ENCODE data around the gene CMBL. TPM values are rescaled to one million over a fixed set of nuclear protein-coding genes. Genes with fewer than 3 reads are reported as not detected.
"Not testable (repeated sequence)": the region's sequence is repeated elsewhere in the genome, so short reads cannot be mapped to it uniquely, and the experiment has no call there.

The CMBL gene
- total and polyA plus RNA-seq, 9 donors, result 24.1 to 89.7 (median 74.4) TPM

- Histone ChIP-seq H3K27me3 (ENCODE audit: control insufficient read depth, insufficient read depth, low read length) (no peaks in the 10 kb centered on the region), H3K4me1 (ENCODE audit: control insufficient read depth, insufficient read depth, low read length) (peaks cover 20% of the 10 kb centered on the region), H3K9me3 (replicated peaks; ENCODE audit: control insufficient read depth, low read depth, low read length) (no peaks in the 10 kb centered on the region), H3K27ac (ENCODE audit: low read length) (peak overlapping the region; percentile 95), H3K4me3 (ENCODE audit: low read length) (peak overlapping the region; percentile 97), H3K36me3 (ENCODE audit: control insufficient read depth, insufficient read depth, low read length) (peaks cover 4% of the 10 kb centered on the region)
- peak; percentile 29 for DNase-seq
- 55% methylated on average over 27 of the region's 29 CpGs for WGBS (ENCODE audit: insufficient coverage)
Measured at GRCh38 chr5:10248378-10249260, 59.1 kb downstream of the CMBL start.

GRCh38 chr5:10247217-10247616 lies 60.5 kb downstream of the CMBL start:
- not testable (repeated sequence) for H3K27me3 ChIP-seq (ENCODE audit: control insufficient read depth, insufficient read depth, low read length); H3K9me3 ChIP-seq (replicated peaks; ENCODE audit: control insufficient read depth, low read depth, low read length); DNase-seq; H3K36me3 ChIP-seq (ENCODE audit: control insufficient read depth, insufficient read depth, low read length); H3K4me3 ChIP-seq (ENCODE audit: low read length); H3K27ac ChIP-seq (ENCODE audit: low read length)
- 94% methylated on average over 4 of the region's 4 CpGs for WGBS (ENCODE audit: insufficient coverage)
- peaks cover 20% of the 10 kb centered on the region for H3K4me1 ChIP-seq (ENCODE audit: control insufficient read depth, insufficient read depth, low read length)

GRCh38 chr5:10246761-10247160 lies 60.9 kb downstream of the CMBL start:
- no peak overlapping the region for H3K4me3 ChIP-seq (ENCODE audit: low read length)
- H3K36me3 ChIP-seq (ENCODE audit: control insufficient read depth, insufficient read depth, low read length), result peaks cover under 1% of the 10 kb centered on the region
- H3K9me3 ChIP-seq (replicated peaks; ENCODE audit: control insufficient read depth, low read depth, low read length), result no peaks in the 10 kb centered on the region
- peaks cover 16% of the 10 kb centered on the region for H3K4me1 ChIP-seq (ENCODE audit: control insufficient read depth, insufficient read depth, low read length)
- no peak overlapping the region for H3K27ac ChIP-seq (ENCODE audit: low read length)
- no peak for DNase-seq
- no peaks in the 10 kb centered on the region for H3K27me3 ChIP-seq (ENCODE audit: control insufficient read depth, insufficient read depth, low read length)
- 95% methylated on average over 2 of the region's 3 CpGs for WGBS (ENCODE audit: insufficient coverage)

- peaks cover 4% of the 10 kb centered on the region for H3K36me3 ChIP-seq (ENCODE audit: control insufficient read depth, insufficient read depth, low read length)
- H3K27me3 ChIP-seq (ENCODE audit: control insufficient read depth, insufficient read depth, low read length), result no peaks in the 10 kb centered on the region
- no peak overlapping the region for H3K27ac ChIP-seq (ENCODE audit: low read length)
- H3K4me1 ChIP-seq (ENCODE audit: control insufficient read depth, insufficient read depth, low read length), result peaks cover 7% of the 10 kb centered on the region
- H3K9me3 ChIP-seq (replicated peaks; ENCODE audit: control insufficient read depth, low read depth, low read length), result no peaks in the 10 kb centered on the region
- H3K4me3 ChIP-seq (ENCODE audit: low read length), result no peak overlapping the region
- no peak for DNase-seq
- 89% methylated on average over 7 of the region's 10 CpGs for whole genome bisulfite sequencing (ENCODE audit: insufficient coverage)
Measured at GRCh38 chr5:10244342-10244944, 63.3 kb downstream of the CMBL start.

- Histone ChIP-seq H3K36me3 (ENCODE audit: control insufficient read depth, insufficient read depth, low read length) (peaks cover 7% of the 10 kb centered on the region), H3K9me3 (replicated peaks; ENCODE audit: control insufficient read depth, low read depth, low read length) (no peaks in the 10 kb centered on the region), H3K27ac (ENCODE audit: low read length) (no peak overlapping the region), H3K4me3 (ENCODE audit: low read length) (no peak overlapping the region), H3K27me3 (ENCODE audit: control insufficient read depth, insufficient read depth, low read length) (no peaks in the 10 kb centered on the region), H3K4me1 (ENCODE audit: control insufficient read depth, insufficient read depth, low read length) (peaks cover 5% of the 10 kb centered on the region)
- no CpG with 5 or more reads among the region's 1 CpG for WGBS (ENCODE audit: insufficient coverage)
- DNase-seq, result no peak
Measured at GRCh38 chr5:10243660-10244240, 64.0 kb downstream of the CMBL start.

- H3K4me1 ChIP-seq (ENCODE audit: control insufficient read depth, insufficient read depth, low read length), result no peaks in the 10 kb centered on the region
- WGBS (ENCODE audit: insufficient coverage), result 80% methylated on average over 7 of the region's 8 CpGs
Measured at GRCh38 chr5:10235350-10235749, 72.4 kb downstream of the CMBL start.

GRCh38 chr5:10233505-10233904 lies 74.2 kb downstream of the CMBL start:
- peaks cover 19% of the 10 kb centered on the region for H3K36me3 ChIP-seq (ENCODE audit: control insufficient read depth, insufficient read depth, low read length)
- DNase-seq, result peak; percentile 54
- WGBS (ENCODE audit: insufficient coverage), result 43% methylated on average over 4 of the region's 7 CpGs
- H3K9me3 ChIP-seq (replicated peaks; ENCODE audit: control insufficient read depth, low read depth, low read length), result no peaks in the 10 kb centered on the region
- no peaks in the 10 kb centered on the region for H3K4me1 ChIP-seq (ENCODE audit: control insufficient read depth, insufficient read depth, low read length)
- H3K27me3 ChIP-seq (ENCODE audit: control insufficient read depth, insufficient read depth, low read length), result no peaks in the 10 kb centered on the region
- H3K4me3 ChIP-seq (ENCODE audit: low read length), result no peak overlapping the region
- H3K27ac ChIP-seq (ENCODE audit: low read length), result no peak overlapping the region

More at GRCh38 chr5:10235350-10235749, 72.4 kb downstream of the CMBL start:
- Histone ChIP-seq H3K27ac (ENCODE audit: low read length) (no peak overlapping the region), H3K9me3 (replicated peaks; ENCODE audit: control insufficient read depth, low read depth, low read length) (no peaks in the 10 kb centered on the region), H3K4me3 (ENCODE audit: low read length) (no peak overlapping the region), H3K36me3 (ENCODE audit: control insufficient read depth, insufficient read depth, low read length) (peaks cover 25% of the 10 kb centered on the region), H3K27me3 (ENCODE audit: control insufficient read depth, insufficient read depth, low read length) (no peaks in the 10 kb centered on the region)
- no peak for DNase-seq

- H3K27me3 ChIP-seq (ENCODE audit: control insufficient read depth, insufficient read depth, low read length), result no peaks in the 10 kb centered on the region
- DNase-seq, result no peak
- WGBS (ENCODE audit: insufficient coverage), result 100% methylated on average over 4 of the region's 7 CpGs
- no peak overlapping the region for H3K27ac ChIP-seq (ENCODE audit: low read length)
- no peaks in the 10 kb centered on the region for H3K9me3 ChIP-seq (replicated peaks; ENCODE audit: control insufficient read depth, low read depth, low read length)
- no peaks in the 10 kb centered on the region for H3K4me1 ChIP-seq (ENCODE audit: control insufficient read depth, insufficient read depth, low read length)
- H3K4me3 ChIP-seq (ENCODE audit: low read length), result no peak overlapping the region
- peaks cover 19% of the 10 kb centered on the region for H3K36me3 ChIP-seq (ENCODE audit: control insufficient read depth, insufficient read depth, low read length)
Measured at GRCh38 chr5:10233011-10233410, 74.7 kb downstream of the CMBL start.

- no peak for DNase-seq
- Histone ChIP-seq H3K36me3 (ENCODE audit: control insufficient read depth, insufficient read depth, low read length) (peaks cover 18% of the 10 kb centered on the region), H3K4me3 (ENCODE audit: low read length) (no peak overlapping the region), H3K27ac (ENCODE audit: low read length) (no peak overlapping the region), H3K9me3 (replicated peaks; ENCODE audit: control insufficient read depth, low read depth, low read length) (no peaks in the 10 kb centered on the region), H3K27me3 (ENCODE audit: control insufficient read depth, insufficient read depth, low read length) (no peaks in the 10 kb centered on the region), H3K4me1 (ENCODE audit: control insufficient read depth, insufficient read depth, low read length) (no peaks in the 10 kb centered on the region)
- 79% methylated on average over 8 of the region's 9 CpGs for WGBS (ENCODE audit: insufficient coverage)
Measured at GRCh38 chr5:10232386-10232785, 75.3 kb downstream of the CMBL start.

GRCh38 chr5:10229306-10230048 lies 78.2 kb downstream of the CMBL start:
- Histone ChIP-seq H3K9me3 (replicated peaks; ENCODE audit: control insufficient read depth, low read depth, low read length) (peaks cover 3% of the 10 kb centered on the region), H3K4me3 (ENCODE audit: low read length) (no peak overlapping the region), H3K27me3 (ENCODE audit: control insufficient read depth, insufficient read depth, low read length) (no peaks in the 10 kb centered on the region), H3K4me1 (ENCODE audit: control insufficient read depth, insufficient read depth, low read length) (no peaks in the 10 kb centered on the region), H3K27ac (ENCODE audit: low read length) (no peak overlapping the region), H3K36me3 (ENCODE audit: control insufficient read depth, insufficient read depth, low read length) (peaks cover 8% of the 10 kb centered on the region)
- DNase-seq, result peak; percentile 16
- WGBS (ENCODE audit: insufficient coverage), result 82% methylated on average over 4 of the region's 11 CpGs

All from muscle of leg (tissue), 11 donors.